Umbilical cord (tissue), 2 donors: ENCODE measurements around the gene IGF2BP3. TPM values are rescaled to one million over a fixed set of nuclear protein-coding genes. Genes with fewer than 3 reads are reported as not detected.

Experiments used
- DNase-seq: peaks from one replicate; pipeline ENCODE4 v3.0.0-alpha.2; 2015; ENCODE audit warnings: low spot score
- total RNA-seq: library from RNA; depleted of rRNA; stranded (reverse); fragments of >200 nt; gene quantifications from one replicate; pipeline ENCODE4 v1.2.3, GENCODE V29; 2014; ENCODE audit warnings: low replicate concordance; ENCODE audit not compliant: insufficient read depth

Gene IGF2BP3
- total RNA-seq, 1 donor from 2014 or later = 51.3 TPM

DNA sequence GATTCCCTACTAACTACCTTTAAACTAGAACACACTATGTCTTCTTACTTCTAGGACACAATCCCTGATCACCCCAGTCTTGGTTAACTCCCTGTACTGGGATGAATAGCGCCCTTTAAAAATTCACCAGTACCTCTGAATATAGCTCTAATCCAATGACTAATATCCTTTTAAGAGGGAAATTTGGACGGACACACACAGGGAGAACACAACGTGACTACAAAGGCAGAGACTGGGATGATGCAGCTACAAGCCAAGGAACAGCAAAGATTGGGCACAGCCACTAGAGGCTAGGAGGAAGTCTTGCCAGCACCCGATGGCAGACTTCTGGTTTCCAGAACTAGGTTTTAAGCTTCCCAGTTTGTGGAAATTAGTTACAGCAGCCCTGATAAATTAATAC lies 89.7 kb downstream of the IGF2BP3 start:
- no peak for DNase-seq

DNA sequence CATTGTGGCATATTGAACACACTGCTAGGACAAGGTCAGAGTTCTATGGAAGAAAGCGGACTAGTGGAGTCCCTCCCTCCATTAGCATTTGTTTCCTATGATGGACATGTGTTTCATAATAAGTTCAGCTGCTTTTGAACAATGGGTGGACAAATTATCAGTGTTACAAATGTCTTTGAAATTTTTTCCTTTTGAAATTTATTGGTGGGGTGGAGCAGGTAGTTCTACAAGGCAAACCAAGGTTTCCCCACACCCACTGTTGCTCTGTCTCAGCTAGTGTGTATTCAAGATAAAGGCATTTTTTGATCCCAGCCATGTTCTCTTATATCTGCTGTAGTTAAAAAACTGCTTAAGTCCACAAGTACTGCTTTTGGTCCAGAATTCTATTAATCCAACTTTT lies 91.3 kb downstream of the IGF2BP3 start:
- no peak for DNase-seq

DNA sequence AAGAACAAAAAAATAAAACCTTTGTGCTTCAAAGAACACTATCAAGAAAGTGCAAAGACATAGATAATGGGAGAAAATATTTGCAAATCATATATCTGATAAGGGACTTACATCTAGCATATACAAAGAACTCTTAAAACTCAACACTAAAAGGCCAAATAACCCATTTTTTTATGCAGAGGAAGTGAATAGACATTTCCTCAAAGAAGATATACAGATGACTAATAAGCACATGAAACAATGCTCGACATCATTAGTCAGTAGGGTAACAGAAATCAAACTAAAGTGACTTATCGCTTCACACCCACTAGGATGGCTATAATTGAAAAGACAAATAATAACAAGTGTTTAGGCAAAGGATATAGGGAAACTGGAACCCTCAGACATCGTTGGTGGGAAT lies 93.2 kb downstream of the IGF2BP3 start:
- DNase-seq = no peak

DNA sequence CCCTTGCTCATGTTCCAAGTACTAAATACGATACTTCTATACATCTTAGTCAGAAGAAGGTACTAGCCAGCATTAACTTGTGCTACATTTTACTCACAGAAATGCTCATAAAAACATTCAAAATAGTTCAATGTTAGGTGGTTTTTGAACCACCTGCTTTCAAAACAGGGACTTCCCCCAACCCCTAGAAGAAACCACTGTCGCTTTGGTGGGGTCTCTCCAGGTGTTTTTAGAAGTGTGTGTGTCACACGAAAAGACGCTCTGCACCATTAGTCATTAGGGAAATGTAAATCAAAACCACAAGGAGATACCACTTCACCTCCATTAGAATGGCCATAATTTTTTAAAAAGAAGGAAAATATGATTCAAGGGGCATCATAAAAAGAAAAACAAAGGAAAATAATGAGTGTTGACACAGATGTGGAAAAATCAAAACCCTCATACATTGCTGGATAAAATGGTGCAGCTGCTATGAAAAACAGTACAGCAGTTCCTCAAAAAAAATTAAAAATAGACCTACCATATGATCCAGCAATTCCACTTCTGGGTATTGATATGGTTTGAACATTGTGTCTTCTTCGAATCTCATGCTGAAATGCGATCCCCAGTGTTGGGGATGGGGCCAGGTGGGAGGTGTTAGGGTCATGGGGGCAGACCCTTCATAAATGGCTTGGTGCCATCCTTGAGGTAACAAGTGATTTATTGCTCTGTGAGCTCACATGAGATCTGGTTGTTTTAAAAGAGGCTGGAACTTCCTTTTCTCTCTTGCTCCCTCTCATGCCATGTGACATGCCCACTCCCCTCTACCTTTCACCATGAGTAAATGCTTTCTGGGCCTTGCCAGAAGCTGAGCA lies 96.9 kb downstream of the IGF2BP3 start:
- no peak for DNase-seq

DNA sequence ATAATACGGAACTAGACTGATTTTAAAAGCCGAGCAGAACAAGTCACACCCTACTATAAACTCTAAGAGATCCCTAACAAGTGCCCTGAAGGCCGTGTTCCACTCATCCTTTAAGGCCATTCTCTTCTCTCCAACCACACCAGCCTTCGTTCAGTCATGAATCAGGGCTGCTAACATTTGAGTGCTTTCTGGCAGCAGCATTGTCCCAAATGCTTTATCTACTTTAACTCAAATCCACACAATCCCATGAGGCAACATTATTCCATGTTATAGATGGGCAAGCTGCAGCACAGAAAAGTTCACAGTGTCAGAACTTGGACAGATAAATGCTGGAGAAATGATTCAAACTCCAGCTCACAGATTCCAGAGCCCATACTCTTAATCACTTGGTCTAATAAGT lies 97.7 kb downstream of the IGF2BP3 start:
- peak; percentile 88 for DNase-seq

DNA sequence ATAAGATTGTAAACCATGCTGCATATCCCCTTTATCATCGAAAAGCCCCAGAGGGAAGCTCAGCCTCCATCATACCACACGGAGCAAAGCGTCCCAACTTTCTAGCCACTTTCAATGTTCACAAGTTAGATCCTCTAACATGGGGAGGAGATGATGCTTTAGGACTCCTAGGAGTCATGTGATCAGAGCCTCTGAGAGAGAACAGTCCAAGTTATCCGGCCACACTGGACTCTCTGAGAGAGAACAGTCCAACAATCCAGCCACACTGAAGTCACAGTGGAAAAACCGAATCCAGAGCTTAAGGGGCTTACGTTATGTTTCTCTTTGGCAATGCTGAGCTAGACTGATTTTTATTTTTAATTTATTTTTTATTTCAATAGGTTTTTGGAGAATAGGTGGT lies 98.6 kb downstream of the IGF2BP3 start:
- DNase-seq = peak; percentile 73

DNA sequence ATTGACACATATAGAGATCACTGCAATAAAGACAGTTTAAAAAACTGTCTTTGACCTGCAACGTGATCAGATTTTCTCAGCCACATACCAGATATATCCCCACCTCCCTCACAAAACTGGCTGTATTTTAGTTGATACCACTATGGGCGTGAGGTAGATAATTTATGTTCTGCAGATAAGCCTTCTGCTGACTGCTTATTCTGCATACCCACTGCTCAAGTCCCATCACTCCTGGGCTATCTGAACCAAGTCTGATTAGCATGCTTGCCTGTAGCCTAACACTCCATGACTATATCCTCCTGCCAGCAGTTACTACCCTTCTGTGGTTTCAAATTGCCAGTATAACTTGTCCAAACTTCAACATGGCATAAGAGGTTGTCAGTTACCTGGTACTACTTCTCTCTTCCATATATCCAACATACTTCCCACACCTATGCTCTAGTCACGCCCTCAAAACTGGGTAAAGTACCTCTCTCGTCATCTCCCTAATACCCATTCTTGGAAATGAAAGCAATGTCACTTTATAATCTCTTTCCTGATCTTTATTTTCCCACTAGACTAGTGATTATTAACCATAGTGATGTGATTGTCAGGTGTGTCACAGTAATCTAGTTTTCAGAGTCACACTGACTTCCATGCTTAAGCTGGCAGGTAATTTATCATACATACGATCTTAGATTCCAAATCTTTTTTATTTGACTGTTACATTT lies 100.4 kb downstream of the IGF2BP3 start:
- DNase-seq = no peak

DNA sequence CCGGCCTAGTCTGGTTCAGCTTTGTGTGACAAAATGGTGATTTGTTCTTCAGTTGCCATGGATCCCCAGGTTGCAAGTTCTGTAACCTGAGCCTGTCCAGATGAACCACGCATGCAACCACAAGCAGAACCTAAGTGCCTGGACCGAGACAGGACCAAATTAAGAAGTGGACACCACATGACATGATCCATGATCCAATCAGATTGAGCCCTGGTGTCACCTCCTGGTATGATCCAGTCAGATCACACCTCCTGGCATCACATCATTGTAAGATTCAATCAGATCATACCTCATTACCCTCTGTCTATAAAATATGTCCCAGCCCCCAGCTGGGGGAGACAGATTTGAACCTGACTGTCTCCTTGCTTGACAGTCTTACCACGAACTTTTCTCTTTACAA lies 101.2 kb downstream of the IGF2BP3 start:
- DNase-seq = no peak

DNA sequence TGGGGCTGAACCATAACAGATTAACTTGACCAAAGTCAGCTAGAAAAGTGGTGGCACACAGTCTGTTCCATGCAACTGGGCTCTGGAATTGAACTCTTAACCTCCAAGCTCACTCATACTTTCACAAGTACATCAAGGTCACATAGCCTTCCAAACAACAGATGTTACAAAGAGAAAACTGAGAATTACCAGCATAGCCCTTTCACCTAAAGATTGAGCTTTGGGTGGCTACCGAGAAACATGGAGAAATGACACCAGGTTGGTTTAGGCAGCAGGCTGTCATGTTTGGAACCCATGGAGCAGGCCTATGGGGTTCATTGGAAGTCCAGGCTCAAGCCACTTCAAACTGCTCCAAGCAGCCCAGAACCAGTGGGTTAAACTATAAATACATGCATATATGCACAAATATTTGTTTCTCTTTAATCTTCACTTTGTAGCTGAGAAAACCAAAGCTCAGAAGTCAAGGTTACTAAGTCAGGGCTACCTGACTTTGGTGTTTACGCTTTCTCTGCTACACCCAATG lies 112.1 kb downstream of the IGF2BP3 start:
- no peak for DNase-seq

DNA sequence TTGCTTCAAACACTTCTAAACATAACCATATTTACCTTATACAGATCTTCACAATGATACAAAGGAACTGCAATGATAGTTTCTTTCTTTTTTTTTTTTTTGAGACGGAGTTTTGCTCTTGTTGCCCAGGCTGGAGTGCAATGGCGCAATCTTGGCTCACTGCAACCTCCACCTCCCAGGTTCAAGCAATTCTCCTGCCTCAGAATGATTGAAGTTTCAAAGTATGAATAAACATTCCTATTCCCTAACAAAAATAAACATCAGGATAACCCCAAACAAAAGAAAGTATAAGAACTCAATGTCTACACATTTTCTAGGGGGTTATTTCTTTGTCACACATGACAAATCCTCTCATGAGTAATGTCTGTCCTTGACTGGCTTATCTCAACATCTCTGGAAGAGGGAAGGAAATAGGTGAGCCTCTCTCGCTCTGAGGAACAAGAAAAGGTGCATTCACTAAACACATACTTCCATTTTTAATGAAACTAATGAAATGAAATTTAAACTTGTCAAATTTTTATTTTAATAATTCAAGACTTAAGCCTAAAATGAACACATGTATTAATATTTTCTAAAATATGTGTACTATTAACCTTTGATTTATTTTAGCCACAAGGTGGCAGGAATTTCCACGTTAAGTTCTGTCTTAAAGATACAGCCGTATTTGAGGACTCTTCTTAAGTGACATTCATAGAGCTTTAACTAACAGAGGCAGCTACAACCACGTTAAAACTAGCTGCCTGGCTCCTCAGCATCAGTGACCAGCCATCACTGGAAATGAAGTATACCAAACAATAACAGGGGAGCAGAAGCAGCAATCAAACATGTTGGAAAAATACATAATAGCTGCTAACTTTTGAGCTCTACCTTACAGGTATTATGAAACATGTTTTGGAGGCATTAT lies 112.8 kb downstream of the IGF2BP3 start:
- peak; percentile 61 for DNase-seq

DNA sequence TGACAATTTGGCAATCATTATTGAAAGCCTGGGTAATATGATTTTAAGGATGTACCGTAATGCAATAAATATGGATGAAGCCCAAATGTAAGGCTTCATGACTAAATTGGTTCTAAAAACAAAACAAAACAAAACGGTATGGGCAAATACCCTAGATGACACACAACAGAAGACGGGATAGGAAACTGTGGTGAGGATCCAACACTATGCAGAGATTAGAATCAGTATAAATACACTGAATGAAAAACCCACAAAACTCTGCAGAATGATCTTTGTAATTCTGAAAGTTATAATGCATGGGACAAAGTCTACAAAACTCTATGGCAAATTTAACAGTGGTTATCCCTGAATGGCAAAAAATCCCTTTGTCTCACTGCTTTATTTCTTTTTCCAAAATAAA lies 113.6 kb downstream of the IGF2BP3 start:
- no peak for DNase-seq

DNA sequence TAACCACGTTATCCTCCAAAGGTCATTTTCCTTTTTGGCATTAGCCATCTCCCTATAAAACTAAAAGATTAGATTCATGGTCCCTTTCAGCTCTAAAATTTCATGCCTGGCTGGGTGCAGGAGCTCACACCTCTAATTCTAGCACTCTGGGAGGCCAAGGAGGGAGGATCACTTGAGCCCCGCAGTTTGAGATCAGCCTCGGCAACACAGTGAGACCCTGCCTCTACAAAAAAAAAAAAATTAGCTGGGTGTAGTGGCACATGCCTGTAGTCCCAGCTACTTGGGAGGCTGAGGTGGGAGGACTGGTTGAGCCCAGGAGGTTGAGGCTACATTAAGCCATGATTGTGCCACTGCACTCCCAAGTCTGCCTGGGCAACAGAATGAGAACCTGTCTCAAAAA lies 114.1 kb downstream of the IGF2BP3 start:
- DNase-seq = no peak

DNA sequence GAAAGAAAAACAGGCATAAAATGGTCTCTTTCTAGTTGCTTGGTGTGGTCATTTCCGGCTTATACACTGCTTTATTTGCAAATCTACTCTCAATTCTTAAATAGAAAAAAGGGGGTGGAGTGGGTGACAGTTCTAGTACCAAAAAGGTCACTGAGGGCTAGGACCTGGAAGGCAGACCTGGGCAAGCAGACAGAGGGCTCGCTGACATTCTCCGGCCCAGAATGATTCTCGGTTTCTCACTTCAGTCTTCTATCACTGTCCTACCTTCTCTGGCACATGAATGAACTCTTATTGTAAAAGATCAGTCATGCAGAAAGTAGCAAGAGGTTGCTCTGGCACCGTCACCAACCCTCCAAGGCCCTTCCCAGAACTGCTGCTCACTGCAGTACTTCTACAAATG lies 117.1 kb downstream of the IGF2BP3 start:
- no peak for DNase-seq

DNA sequence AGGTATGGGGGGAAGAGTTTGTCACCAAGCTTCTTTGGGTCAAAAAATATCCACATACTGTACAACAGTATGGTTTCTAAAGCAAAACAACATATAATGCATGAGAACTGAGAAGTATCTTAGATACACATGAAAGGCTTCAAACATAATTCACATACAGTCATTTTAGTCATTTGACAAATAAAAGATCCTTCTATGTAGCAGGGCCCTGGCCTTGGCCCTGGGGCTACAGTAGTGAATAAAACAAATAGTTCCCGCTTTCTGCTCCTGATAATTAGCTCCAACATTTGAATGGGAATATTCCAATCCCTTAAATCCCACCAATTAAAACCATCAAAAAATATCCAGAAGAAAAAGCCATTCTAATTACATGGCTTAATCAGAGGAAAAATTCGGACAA lies 119.8 kb downstream of the IGF2BP3 start:
- no peak for DNase-seq

DNA sequence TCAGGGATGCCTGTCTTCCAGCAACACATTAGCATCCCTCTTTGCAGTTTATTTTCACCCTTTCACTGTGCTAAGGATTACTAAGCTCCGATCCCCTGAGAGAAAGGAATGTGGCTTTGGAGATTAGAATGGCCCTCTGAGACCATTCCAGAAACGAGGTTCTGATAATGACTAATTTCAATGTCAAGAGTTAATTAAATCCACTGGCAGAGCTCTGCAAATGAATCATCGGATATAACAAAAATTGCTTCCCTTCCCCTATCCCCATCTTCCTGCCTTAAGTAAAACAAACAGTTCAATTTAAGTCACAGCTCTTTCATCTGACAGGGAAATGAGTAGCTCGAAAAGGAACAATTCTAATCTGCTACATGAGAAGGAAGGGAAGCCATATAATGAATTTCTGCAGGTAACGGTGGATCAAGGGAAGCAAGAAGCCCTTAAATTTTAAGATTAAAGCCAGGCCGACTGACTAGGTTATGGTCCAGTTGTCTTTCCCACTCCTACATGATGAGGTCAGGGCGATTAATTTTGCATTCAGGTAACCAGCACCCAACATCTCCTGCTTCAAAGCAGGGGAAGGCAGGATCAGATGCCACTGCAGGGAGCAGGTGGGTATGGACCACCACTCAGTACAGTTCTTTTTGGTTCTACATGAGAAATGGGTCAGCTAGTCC lies 120.7 kb downstream of the IGF2BP3 start:
- no peak for DNase-seq

DNA sequence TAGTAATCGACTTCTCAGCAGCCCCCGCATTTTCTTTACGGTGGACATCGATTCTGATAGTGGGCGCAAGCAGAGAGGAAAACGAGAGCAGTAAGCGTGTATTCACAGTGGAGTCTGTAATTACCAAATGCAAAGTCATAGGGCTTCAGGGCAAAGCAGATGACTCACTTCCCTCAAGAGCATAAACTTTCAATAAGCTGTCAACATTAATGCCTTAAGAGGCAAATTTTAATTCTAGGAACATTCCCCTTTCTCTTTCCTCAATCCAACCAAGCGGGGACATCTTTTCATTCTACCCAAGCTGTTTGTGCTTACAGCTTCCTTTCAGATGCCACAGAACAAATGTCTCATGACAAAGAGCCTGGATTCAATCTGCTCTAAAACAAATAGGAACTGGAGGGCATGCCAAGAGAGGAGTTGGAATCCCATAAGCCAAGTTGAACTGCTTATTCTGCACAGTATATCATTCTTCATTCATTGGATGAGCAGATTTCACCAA lies 122.6 kb downstream of the IGF2BP3 start:
- DNase-seq = no peak

DNA sequence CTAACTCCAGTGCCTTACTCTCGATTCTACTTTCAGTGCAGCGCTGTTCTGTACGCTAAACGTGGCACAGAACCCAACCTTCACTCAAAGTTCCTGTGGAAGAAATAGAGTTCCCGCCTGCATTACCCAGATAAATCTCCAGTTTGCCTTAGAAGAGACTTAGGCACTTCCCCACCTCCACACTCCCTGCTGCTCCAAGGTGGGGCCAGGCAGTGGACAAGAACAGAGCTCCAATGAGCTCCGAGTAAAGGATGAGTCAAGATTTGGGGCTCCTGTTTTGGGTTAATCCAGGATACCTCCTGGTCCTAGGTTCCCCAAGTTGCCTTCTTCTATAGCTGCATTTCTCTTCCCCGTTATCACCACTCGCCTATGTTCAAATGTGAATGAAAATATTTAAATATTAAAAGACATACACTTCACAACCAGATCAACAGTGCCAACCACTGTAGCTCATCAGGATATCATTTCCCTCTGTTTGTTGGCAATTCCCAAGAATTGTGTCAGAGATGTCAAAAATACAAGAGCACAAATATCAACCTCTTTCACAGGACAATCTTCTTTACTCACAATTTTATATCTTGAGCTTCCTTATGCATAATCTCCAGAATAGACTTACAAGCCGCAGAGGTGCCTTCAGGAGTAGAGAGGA lies 123.1 kb downstream of the IGF2BP3 start:
- no peak for DNase-seq

DNA sequence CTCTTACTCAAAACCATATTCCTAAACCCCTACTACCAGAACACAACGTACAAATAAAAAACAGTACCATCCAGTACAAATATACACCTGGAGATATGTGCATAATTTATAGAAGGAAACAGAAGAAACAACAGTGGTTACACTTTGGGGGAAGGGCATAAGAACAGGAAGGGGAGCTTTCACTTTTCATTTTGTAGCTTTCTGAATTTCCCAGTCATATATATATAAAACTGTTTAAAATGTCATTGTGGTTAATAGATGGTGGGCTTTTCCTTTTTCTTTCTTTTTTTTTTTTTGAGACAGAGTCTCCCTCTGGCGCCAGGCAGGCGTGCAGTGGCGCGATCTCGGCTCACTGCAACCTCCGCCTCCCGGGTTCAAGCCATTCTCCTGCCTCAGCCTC lies 124.0 kb downstream of the IGF2BP3 start:
- no peak for DNase-seq

DNA sequence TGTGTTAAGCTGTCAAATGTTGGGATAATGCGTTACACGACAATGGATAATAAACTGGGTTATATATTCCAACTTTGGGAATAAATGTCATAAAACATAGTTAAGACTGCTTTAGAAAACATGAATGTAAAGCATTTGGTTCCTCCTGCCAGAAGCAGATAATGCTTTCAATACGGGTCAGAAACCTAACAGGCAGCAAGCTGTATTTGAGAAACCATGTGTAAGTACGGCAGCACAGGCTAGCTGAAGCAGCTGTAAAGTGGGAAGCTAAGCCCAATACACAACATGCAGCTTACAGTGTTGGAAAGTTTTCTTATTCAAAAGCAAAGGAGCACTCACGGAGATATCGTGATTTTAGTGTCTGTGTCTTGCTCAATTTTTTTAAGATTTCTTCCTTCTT lies 124.7 kb downstream of the IGF2BP3 start:
- no peak for DNase-seq

DNA sequence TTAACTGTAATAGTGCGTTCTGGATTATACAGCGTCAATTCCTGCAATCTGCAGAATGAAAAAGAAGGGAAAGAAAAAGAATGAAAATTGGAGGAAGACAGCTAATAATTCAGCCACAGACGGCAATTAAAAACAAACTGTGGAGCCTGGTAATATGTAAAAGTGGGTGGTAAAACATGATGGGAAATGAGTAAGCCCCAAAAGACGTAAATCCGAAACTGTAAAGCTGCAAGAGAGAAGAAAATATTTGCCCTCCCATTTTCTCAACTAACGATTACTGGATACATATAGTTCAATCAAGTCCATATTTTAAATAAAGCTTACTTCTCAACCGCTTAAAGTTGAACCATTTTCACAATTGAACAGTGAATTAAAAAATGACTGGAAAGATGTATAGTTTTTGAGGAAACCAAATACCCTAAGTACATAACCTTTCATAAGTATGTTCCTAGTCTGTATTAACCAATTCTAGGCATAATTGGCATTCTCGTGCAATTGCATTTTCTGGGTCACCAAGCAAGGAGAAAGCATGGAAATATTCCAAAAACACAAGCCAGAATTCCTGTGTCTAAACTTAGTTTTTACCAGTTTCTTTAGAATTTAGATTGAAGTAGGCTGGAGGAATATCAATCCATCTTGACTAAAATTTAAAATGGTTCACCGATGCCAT lies 126.3 kb downstream of the IGF2BP3 start:
- no peak for DNase-seq
